ENCODE measurements around the gene RASA3. TPM values are rescaled to one million over a fixed set of nuclear protein-coding genes. Genes with fewer than 3 reads are reported as not detected.
"Not testable (repeated sequence)": the region's sequence is repeated elsewhere in the genome, so short reads cannot be mapped to it uniquely, and the experiment has no call there.

Gene RASA3
- polyA plus RNA-seq, 1 donor from 2014 or later, result 52.8 TPM

- peaks cover 27 to 46% (median 36%) of the 10 kb centered on the region in 3 donors for H3K4me1 Mint-ChIP-seq
- H3K4me3 Mint-ChIP-seq, result peak overlapping the region in 3 of 4 donors; percentile 77 to 94 (median 93)
- no peaks in the 10 kb centered on the region for H3K36me3 Mint-ChIP-seq
- no peaks in the 10 kb centered on the region for H3K9me3 Mint-ChIP-seq
- peak overlapping the region in 1 of 3 donors; percentile 89 for H3K27ac Mint-ChIP-seq
- H3K27me3 Mint-ChIP-seq, result peaks cover 21% of the 10 kb centered on the region
Measured at GRCh38 chr13:114162533-114162922, 30.1 kb upstream of the RASA3 start.

- Mint-ChIP-seq H3K36me3 (no peaks in the 10 kb centered on the region), H3K9me3 (no peaks in the 10 kb centered on the region), H3K4me3 (peak overlapping the region in 3 of 4 donors; percentile 77 to 94 (median 93)), H3K27me3 (peaks cover 18% of the 10 kb centered on the region), H3K4me1 (peaks cover 22 to 44% (median 31%) of the 10 kb centered on the region in 3 donors), H3K27ac (peak overlapping the region in 2 of 3 donors; percentile 78 to 89)
Measured at GRCh38 chr13:114161644-114162532, 29.5 kb upstream of the RASA3 start.

GRCh38 chr13:114161028-114161556 is 28.7 kb upstream of the RASA3 start:
- Mint-ChIP-seq H3K36me3 (no peaks in the 10 kb centered on the region), H3K4me1 (peaks cover 27 to 50% (median 37%) of the 10 kb centered on the region in 3 donors), H3K4me3 (peak overlapping the region in 1 of 4 donors; percentile 72), H3K27ac (no peak overlapping the region), H3K9me3 (no peaks in the 10 kb centered on the region), H3K27me3 (peaks cover 18% of the 10 kb centered on the region)

- Mint-ChIP-seq H3K4me1 (peaks cover 33 to 55% (median 40%) of the 10 kb centered on the region in 3 donors), H3K27me3 (peaks cover 15% of the 10 kb centered on the region)
- not testable (repeated sequence) for H3K4me3 Mint-ChIP-seq, H3K36me3 Mint-ChIP-seq, H3K9me3 Mint-ChIP-seq, H3K27ac Mint-ChIP-seq
Measured at GRCh38 chr13:114158869-114159666, 26.6 kb upstream of the RASA3 start.

- Mint-ChIP-seq H3K27me3 (peaks cover 16% of the 10 kb centered on the region), H3K36me3 (no peaks in the 10 kb centered on the region), H3K4me3 (no peak overlapping the region), H3K27ac (peak overlapping the region in 1 of 3 donors; percentile 60), H3K9me3 (no peaks in the 10 kb centered on the region), H3K4me1 (peaks cover 37 to 59% (median 42%) of the 10 kb centered on the region in 3 donors)
Measured at GRCh38 chr13:114157869-114158495, 25.6 kb upstream of the RASA3 start.

GRCh38 chr13:114155926-114156883 is 23.8 kb upstream of the RASA3 start:
- no peaks in the 10 kb centered on the region for H3K9me3 Mint-ChIP-seq
- peaks cover 8% of the 10 kb centered on the region for H3K27me3 Mint-ChIP-seq
- peak overlapping the region in 3 of 4 donors; percentile 68 to 78 (median 75) for H3K4me3 Mint-ChIP-seq
- peak overlapping the region; percentile 28 to 63 (median 54) for H3K27ac Mint-ChIP-seq
- H3K4me1 Mint-ChIP-seq, result peaks cover 26 to 43% (median 30%) of the 10 kb centered on the region in 3 donors
- no peaks in the 10 kb centered on the region for H3K36me3 Mint-ChIP-seq

- peaks cover 5% of the 10 kb centered on the region for H3K27me3 Mint-ChIP-seq
- no peak overlapping the region for H3K27ac Mint-ChIP-seq
- no peak overlapping the region for H3K4me3 Mint-ChIP-seq
- peaks cover 26 to 39% (median 27%) of the 10 kb centered on the region in 3 donors for H3K4me1 Mint-ChIP-seq
- no peaks in the 10 kb centered on the region for H3K9me3 Mint-ChIP-seq
- H3K36me3 Mint-ChIP-seq, result no peaks in the 10 kb centered on the region
Measured at GRCh38 chr13:114155320-114155719, 22.9 kb upstream of the RASA3 start.

- H3K27ac Mint-ChIP-seq, result peak overlapping the region in 1 of 3 donors; percentile 39
- no peaks in the 10 kb centered on the region for H3K9me3 Mint-ChIP-seq
- H3K4me3 Mint-ChIP-seq, result peak overlapping the region in 2 of 4 donors; percentile 11 to 72
- H3K27me3 Mint-ChIP-seq, result peaks cover 5% of the 10 kb centered on the region
- H3K36me3 Mint-ChIP-seq, result no peaks in the 10 kb centered on the region
- H3K4me1 Mint-ChIP-seq, result peaks cover 21 to 32% (median 22%) of the 10 kb centered on the region in 3 donors
Measured at GRCh38 chr13:114154476-114154875, 22.1 kb upstream of the RASA3 start.

GRCh38 chr13:114153485-114154080 is 21.2 kb upstream of the RASA3 start:
- peaks cover 19 to 31% (median 23%) of the 10 kb centered on the region in 3 donors for H3K4me1 Mint-ChIP-seq
- H3K4me3 Mint-ChIP-seq, result peak overlapping the region in 1 of 4 donors; percentile 72
- H3K9me3 Mint-ChIP-seq, result no peaks in the 10 kb centered on the region
- H3K27me3 Mint-ChIP-seq, result peaks cover 5% of the 10 kb centered on the region
- peak overlapping the region in 1 of 3 donors; percentile 39 for H3K27ac Mint-ChIP-seq
- H3K36me3 Mint-ChIP-seq, result no peaks in the 10 kb centered on the region

GRCh38 chr13:114152831-114153371 is 20.5 kb upstream of the RASA3 start:
- Mint-ChIP-seq H3K4me1 (peaks cover 25 to 33% (median 27%) of the 10 kb centered on the region in 3 donors), H3K4me3 (no peak overlapping the region), H3K36me3 (no peaks in the 10 kb centered on the region), H3K9me3 (no peaks in the 10 kb centered on the region), H3K27ac (peak overlapping the region in 1 of 3 donors; percentile 33), H3K27me3 (peaks cover 7% of the 10 kb centered on the region)

GRCh38 chr13:114152285-114152645 is 19.8 kb upstream of the RASA3 start:
- Mint-ChIP-seq H3K27ac (peak overlapping the region in 1 of 3 donors; percentile 33), H3K27me3 (peaks cover 8% of the 10 kb centered on the region), H3K36me3 (no peaks in the 10 kb centered on the region), H3K9me3 (no peaks in the 10 kb centered on the region), H3K4me1 (peaks cover 27 to 32% (median 28%) of the 10 kb centered on the region in 3 donors), H3K4me3 (no peak overlapping the region)

- H3K27ac Mint-ChIP-seq, result peak overlapping the region in 2 of 3 donors; percentile 19 to 46
- peaks cover 10% of the 10 kb centered on the region for H3K27me3 Mint-ChIP-seq
- peaks cover 2% of the 10 kb centered on the region for H3K36me3 Mint-ChIP-seq
- H3K9me3 Mint-ChIP-seq, result no peaks in the 10 kb centered on the region
- peaks cover 30 to 36% (median 31%) of the 10 kb centered on the region in 3 donors for H3K4me1 Mint-ChIP-seq
- no peak overlapping the region for H3K4me3 Mint-ChIP-seq
Measured at GRCh38 chr13:114151565-114152284, 19.3 kb upstream of the RASA3 start.
